Omental fat pad (tissue), 4 donors: ENCODE results near the gene CACHD1. TPM values are rescaled to one million over a fixed set of nuclear protein-coding genes. Genes with fewer than 3 reads are reported as not detected.

ENCODE experiments used
- ATAC-seq: fragments of 150-250 bp; one replicate; pipeline ENCODE4 v1.9.1; 2016; ENCODE audit warnings: mild to moderate bottlenecking, moderate library complexity; ENCODE audit not compliant: low FRiP score
- DNase-seq: peaks from one replicate; pipeline ENCODE4 v3.0.0-alpha.2; 2019; ENCODE audit warnings: low spot score
- total RNA-seq, 4 donors: library from RNA; depleted of rRNA; stranded (reverse); fragments of >200 nt; gene quantifications; one replicate each; pipeline ENCODE4 v1.1.0, GENCODE V29; 2016
- TF ChIP-seq, protein P1 (sequence below), 3 donors: fragments of 450-650 bp; IDR thresholded peaks; one replicate each; pipeline ENCODE4 v1.5.1; 2016 to 2017; ENCODE audit warnings: antibody characterized with exemption in 3 of 3, mild to moderate bottlenecking in 3 of 3, moderate library complexity in 2 of 3

CACHD1 gene
- total RNA-seq, 4 donors from 2014 or later = 23.0 to 26.0 (median 23.9) TPM

DNA sequence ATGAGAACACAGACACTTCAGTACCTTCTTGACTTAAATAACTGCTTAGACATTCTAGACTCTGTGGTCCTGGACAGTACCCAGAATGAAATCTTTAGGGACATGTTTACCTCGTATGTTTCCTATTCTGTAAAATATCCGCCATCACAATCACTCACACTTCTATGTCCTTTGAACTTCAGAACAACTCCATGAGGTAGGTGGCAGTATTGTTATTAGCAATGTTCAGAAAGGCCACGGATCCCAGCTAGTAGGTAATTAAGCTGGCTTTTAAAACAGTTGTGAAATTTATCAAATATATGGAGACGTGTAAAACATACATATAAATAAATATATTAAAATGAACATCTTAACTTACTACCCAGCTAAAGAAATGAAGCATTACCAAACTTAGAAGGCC, 83.4 kb downstream of the CACHD1 start:
- DNase-seq (no peak), ATAC-seq (no peak)
- TF ChIP-seq, protein P1, sequence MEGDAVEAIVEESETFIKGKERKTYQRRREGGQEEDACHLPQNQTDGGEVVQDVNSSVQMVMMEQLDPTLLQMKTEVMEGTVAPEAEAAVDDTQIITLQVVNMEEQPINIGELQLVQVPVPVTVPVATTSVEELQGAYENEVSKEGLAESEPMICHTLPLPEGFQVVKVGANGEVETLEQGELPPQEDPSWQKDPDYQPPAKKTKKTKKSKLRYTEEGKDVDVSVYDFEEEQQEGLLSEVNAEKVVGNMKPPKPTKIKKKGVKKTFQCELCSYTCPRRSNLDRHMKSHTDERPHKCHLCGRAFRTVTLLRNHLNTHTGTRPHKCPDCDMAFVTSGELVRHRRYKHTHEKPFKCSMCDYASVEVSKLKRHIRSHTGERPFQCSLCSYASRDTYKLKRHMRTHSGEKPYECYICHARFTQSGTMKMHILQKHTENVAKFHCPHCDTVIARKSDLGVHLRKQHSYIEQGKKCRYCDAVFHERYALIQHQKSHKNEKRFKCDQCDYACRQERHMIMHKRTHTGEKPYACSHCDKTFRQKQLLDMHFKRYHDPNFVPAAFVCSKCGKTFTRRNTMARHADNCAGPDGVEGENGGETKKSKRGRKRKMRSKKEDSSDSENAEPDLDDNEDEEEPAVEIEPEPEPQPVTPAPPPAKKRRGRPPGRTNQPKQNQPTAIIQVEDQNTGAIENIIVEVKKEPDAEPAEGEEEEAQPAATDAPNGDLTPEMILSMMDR (IDR thresholded peaks at IDR 0.05) = no peak

DNA sequence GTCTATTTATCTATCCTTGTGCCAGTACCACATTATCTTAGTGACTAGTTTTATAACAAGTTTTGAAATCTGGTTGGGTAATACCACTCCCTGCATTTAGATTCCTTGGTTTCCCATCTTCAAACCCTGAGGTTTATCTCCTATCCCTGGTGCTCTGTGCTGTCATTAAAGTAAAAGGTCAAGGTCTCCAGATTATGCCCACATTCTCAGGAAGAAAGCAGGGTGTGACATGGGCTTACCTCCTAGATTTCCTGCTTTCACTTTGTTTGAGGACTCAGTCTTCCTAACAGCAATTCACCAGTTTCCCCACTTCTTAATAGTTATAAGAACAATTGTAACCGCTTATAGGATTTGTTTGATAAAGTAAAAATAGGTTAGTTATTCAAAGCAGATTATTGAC, 86.0 kb downstream of the CACHD1 start:
- DNase-seq (no peak), ATAC-seq (no peak)
- TF ChIP-seq, protein P1 (IDR thresholded peaks at IDR 0.05) = no peak

DNA sequence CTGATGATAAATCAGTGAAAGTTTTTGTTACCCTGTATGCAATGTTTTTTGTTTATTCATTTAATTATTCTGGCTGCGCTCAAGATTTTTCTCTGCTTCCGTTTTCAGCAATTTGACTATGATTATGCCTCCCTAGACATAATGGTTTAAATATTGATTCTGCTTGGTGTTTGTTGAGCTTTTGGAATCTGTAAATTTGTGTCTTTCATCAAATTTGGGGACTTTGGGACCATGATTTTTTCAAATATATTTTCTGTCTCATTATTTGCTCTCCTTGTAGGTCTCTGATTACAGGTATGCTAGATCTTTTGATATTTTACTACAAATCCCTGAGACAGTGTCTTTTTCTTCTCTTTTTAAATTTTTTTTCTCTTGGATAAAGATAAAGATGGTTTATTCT, 92.1 kb downstream of the CACHD1 start:
- no peak for ATAC-seq
- DNase-seq = no peak
- TF ChIP-seq, protein P1 (IDR thresholded peaks at IDR 0.05) = no peak

DNA sequence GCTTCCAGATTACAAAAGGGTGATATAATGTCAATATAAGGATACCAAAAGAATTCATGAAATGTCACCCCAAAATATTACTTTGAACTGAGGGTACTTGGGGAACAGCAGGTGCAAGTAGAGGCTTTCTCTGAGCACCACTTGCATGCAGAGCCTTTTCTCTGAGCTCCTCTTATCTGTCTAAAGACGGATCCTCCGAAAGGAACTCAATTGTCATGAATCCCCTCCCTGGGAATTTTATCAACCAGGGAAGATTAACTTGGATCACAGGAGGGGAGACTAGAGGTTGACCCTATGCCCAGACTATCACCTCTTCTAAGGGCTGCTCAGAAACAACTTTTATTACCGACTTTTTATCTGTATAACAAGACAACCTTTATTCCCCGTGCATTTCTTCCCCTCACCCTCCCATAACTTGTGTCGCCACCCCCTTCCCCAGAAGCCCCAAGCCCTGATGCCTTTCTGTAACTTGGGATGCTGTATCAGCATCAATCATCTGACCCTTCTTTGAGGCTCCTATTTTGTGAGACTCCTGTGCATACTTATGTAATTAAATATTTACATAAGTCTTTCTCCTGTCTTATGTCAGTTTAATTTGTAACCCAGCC, 94.1 kb downstream of the CACHD1 start:
- TF ChIP-seq, protein P1 (IDR thresholded peaks at IDR 0.05) = no peak
- DNase-seq = no peak
- no peak for ATAC-seq

DNA sequence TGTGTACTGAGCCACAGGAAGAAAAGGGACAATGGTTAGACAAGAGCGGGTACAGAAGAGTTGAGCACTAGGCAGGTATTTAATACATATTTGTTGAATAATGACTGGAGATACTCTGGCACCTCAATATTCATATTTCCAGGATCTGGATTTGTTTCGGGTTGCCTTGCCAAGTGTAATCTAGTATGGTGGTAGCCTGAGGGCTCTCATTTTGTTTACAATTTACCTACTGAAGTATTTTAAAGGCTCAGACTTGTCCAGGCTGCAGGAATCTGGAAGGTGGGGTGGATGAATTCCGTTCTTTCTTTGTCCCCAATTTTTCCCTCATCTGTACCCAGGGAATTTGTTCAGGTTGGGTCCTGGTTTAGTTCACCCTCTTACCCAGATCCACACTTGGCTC, 95.0 kb downstream of the CACHD1 start:
- TF ChIP-seq, protein P1 (IDR thresholded peaks at IDR 0.05) = no peak
- no peak for DNase-seq
- ATAC-seq = no peak

DNA sequence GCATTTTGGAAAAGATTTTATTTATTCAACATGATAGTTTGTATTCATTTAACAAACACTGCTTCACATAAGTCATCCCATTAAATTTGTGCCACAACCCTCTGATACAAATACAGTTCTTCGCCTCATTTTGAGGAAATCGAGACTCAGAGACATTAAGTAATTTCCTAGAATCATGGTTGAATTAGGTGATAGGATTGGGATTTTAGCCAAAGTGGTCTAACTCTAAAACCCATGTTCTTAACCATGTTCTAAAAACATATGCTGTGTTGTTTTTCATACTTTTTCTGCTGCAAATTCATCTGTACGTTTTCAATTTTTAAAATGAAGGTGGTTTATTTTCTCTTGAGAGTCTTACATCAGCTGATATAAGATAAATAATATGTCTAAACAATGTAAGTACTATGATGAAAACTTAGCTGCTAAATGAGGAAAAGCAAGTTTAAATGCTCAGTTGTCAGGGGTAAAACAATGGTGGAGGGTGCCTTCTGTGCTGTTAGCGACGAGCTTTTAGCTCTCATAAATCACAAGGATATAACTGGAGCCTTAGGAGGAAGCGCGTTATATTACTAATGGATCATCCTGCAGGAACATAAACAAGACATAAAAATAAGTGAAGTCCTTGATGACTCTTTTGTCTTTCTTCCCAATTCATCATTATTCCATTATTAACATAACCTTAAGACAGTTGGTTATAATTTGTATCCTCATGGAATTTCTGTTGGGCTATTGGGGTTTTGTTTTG, 97.7 kb downstream of the CACHD1 start:
- TF ChIP-seq, protein P1 (IDR thresholded peaks at IDR 0.05) = no peak
- DNase-seq = no peak
- ATAC-seq = no peak

DNA sequence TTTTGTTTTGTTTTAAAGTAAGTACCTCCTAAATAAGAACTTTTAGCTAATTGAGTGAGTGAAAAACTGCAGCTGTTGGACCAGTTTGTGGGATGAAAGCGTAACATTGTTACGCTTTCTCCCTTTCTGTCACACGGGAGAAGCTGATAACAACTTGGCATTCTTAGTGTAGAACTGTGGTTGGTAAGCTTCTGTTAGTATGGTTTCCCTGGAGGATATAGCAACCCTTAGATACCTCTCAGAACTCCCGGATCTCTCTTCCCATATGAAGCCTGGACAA, 98.2 kb downstream of the CACHD1 start:
- no peak for DNase-seq
- ATAC-seq = no peak
- TF ChIP-seq, protein P1 (IDR thresholded peaks at IDR 0.05) = no peak
